Sigmoid colon (tissue), 3 donors: Measurements from ENCODE around the gene REELD1.

Source experiments
- POLR2A ChIP-seq, 2 donors: fragments of 450-650 bp; IDR thresholded peaks; one replicate each; pipeline ENCODE4 v1.6.1; 2016; ENCODE audit warnings: antibody characterized with exemption in 2 of 2, mild to moderate bottlenecking in 2 of 2, moderate library complexity in 2 of 2
- TF ChIP-seq, protein P1 (sequence below), 4 experiments: fragments of 450-650 bp in 3 of 4; fragments of 200-600 bp in 1 of 4; IDR thresholded peaks; one replicate each; pipeline ENCODE4 v1.5.1; 2016 to 2019; ENCODE audit warnings: antibody characterized with exemption in 4 of 4, mild to moderate bottlenecking in 3 of 4, moderate library complexity in 2 of 4

DNA sequence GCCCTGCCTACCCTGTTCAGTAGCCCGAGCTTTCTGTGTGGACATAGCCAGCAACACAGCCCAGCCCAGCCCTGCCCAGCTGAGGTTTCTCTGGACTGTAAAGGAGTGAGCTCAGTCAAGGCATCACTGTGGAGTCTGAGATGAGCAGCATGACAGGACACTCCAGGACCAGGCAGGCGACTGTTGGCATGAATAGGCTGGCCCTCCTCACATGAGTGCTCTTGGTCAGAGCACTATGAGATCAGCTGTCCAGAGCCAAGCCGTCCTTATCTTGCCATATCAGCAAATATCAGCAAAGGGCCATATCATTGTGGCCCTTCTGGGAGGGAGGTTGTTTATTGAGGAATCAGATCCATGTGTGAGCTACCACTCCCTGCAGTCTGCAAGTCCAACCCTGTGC lies 30.9 kb downstream of the REELD1 start:
- TF ChIP-seq, protein P1, sequence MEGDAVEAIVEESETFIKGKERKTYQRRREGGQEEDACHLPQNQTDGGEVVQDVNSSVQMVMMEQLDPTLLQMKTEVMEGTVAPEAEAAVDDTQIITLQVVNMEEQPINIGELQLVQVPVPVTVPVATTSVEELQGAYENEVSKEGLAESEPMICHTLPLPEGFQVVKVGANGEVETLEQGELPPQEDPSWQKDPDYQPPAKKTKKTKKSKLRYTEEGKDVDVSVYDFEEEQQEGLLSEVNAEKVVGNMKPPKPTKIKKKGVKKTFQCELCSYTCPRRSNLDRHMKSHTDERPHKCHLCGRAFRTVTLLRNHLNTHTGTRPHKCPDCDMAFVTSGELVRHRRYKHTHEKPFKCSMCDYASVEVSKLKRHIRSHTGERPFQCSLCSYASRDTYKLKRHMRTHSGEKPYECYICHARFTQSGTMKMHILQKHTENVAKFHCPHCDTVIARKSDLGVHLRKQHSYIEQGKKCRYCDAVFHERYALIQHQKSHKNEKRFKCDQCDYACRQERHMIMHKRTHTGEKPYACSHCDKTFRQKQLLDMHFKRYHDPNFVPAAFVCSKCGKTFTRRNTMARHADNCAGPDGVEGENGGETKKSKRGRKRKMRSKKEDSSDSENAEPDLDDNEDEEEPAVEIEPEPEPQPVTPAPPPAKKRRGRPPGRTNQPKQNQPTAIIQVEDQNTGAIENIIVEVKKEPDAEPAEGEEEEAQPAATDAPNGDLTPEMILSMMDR (IDR thresholded peaks at IDR 0.05) = no peak
- no peak for TF ChIP-seq POLR2A (IDR thresholded peaks at IDR 0.05)
